Neural progenitor cell (in vitro differentiated cells): ENCODE measurements around the gene RPGR. TPM values are rescaled to one million over a fixed set of nuclear protein-coding genes. Genes with fewer than 3 reads are reported as not detected.

ENCODE experiments used
- DNase-seq: peaks from one replicate; pipeline ENCODE4 v3.0.0-alpha.2; 2016; ENCODE audit warnings: low spot score
- H2AFZ ChIP-seq: fragments of 200-600 bp; sonication (generic); replicated peaks from 2 replicates; pipeline ENCODE4 v1.6.1; 2016; ENCODE audit warnings: antibody characterized with exemption
- H3F3A ChIP-seq: fragments of 200-600 bp; sonication (generic); 2 replicates; pipeline ENCODE4 v1.6.1; 2016; ENCODE audit warnings: antibody characterized with exemption, low read depth
- H3K27ac ChIP-seq: fragments of 200-600 bp; sonication (generic); 2 replicates; pipeline ENCODE4 v1.5.1; 2016; ENCODE audit warnings: mild to moderate bottlenecking
- H3K27me3 ChIP-seq: fragments of 200-600 bp; sonication (generic); 2 replicates; pipeline ENCODE4 v1.6.1; 2016; ENCODE audit warnings: mild to moderate bottlenecking, moderate library complexity
- H3K36me3 ChIP-seq: fragments of 200-600 bp; sonication (generic); 2 replicates; pipeline ENCODE4 v1.5.1; 2016
- H3K4me1 ChIP-seq: fragments of 200-600 bp; sonication (generic); 2 replicates; pipeline ENCODE4 v1.6.1; 2016; ENCODE audit warnings: mixed run types
- H3K4me2 ChIP-seq: fragments of 200-600 bp; sonication (generic); 2 replicates; pipeline ENCODE4 v1.6.1; 2016
- H3K4me3 ChIP-seq: fragments of 200-600 bp; sonication (generic); 2 replicates; pipeline ENCODE4 v1.5.1; 2016
- H3K79me2 ChIP-seq: fragments of 200-600 bp; sonication (generic); 2 replicates; pipeline ENCODE4 v1.6.1; 2016; ENCODE audit warnings: low read depth
- H3K9ac ChIP-seq: fragments of 200-600 bp; sonication (generic); 2 replicates; pipeline ENCODE4 v1.6.1; 2016
- H3K9me3 ChIP-seq: fragments of 200-600 bp; sonication (generic); 2 replicates; pipeline ENCODE4 v1.5.1; 2016; ENCODE audit warnings: low read depth
- H4K20me1 ChIP-seq: fragments of 200-600 bp; sonication (generic); 2 replicates; pipeline ENCODE4 v1.6.1; 2016; ENCODE audit warnings: low read depth
- H3K27ac Mint-ChIP-seq: 3 replicates; pipeline ENCODE4 v1.8.0; 2021; ENCODE audit warnings: mixed read lengths
- H3K27me3 Mint-ChIP-seq: 2 replicates; pipeline ENCODE4 v1.8.0; 2022; ENCODE audit warnings: low read depth, mild to moderate bottlenecking, inconsistent platforms, moderate library complexity, mixed read lengths; ENCODE audit not compliant: insufficient read depth
- H3K36me3 Mint-ChIP-seq: 3 replicates; pipeline ENCODE4 v1.8.0; 2021; ENCODE audit warnings: mixed read lengths
- H3K4me1 Mint-ChIP-seq: 3 replicates; pipeline ENCODE4 v1.8.0; 2021; ENCODE audit warnings: mixed read lengths
- H3K4me3 Mint-ChIP-seq: 3 replicates; pipeline ENCODE4 v1.8.0; 2021; ENCODE audit warnings: mild to moderate bottlenecking, moderate library complexity, mixed read lengths
- H3K9me3 Mint-ChIP-seq: 3 replicates; pipeline ENCODE4 v1.8.0; 2020; ENCODE audit warnings: mixed read lengths
- EZH2 ChIP-seq: fragments of 200-600 bp; sonication (generic); IDR thresholded peaks from 2 replicates; pipeline ENCODE4 v1.6.1; 2017; ENCODE audit warnings: antibody characterized with exemption, mild to moderate bottlenecking, moderate library complexity
- EZH2phosphoT487 ChIP-seq: fragments of 200-600 bp; sonication (generic); IDR thresholded peaks from 2 replicates; pipeline ENCODE4 v1.6.1; 2017; ENCODE audit warnings: antibody characterized with exemption
- total RNA-seq: library from RNA; depleted of rRNA; stranded (reverse); fragments of >200 nt; gene quantifications from 2 replicates; pipeline ENCODE4 v1.2.3, GENCODE V29; 2015; ENCODE audit warnings: low replicate concordance
- TF ChIP-seq, protein P1 (sequence below): fragments of 200-600 bp; sonication (generic); IDR thresholded peaks from 2 replicates; pipeline ENCODE4 v1.5.1; 2017; ENCODE audit warnings: antibody characterized with exemption, mild to moderate bottlenecking

Gene RPGR
- total RNA-seq, 1 donor from 2014 or later: 17.4 TPM

DNA sequence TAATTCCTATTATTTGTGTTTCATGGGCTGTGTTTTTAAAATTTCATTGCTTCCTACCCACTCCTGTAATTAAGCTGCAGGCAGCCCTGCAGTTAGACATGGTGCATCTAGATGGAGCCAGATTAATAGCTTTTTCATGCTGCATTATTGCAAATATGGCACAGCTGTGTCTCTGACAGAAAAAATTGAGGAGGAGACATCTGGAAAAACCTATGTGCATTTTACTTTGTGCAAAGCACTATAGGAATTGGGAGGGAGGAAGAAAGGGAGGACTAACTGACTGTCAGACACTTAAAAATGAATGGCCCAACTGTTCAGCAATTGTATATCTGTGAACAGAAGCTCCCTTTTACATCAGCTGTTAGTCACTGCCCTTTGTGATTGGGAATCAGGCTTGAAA is 8.1 kb upstream of the RPGR start:
- Histone ChIP-seq H3K27me3 (no peaks in the 10 kb centered on the region), H3K4me3 (no peak overlapping the region), H3F3A (no peaks in the 10 kb centered on the region), H3K9me3 (no peaks in the 10 kb centered on the region), H3K9ac (no peak overlapping the region), H3K27ac (no peak overlapping the region), H3K36me3 (no peaks in the 10 kb centered on the region), H2AFZ (no peak overlapping the region), H4K20me1 (no peaks in the 10 kb centered on the region), H3K4me2 (no peak overlapping the region), H3K4me1 (no peaks in the 10 kb centered on the region), H3K79me2 (no peaks in the 10 kb centered on the region)
- TF ChIP-seq, protein P1, sequence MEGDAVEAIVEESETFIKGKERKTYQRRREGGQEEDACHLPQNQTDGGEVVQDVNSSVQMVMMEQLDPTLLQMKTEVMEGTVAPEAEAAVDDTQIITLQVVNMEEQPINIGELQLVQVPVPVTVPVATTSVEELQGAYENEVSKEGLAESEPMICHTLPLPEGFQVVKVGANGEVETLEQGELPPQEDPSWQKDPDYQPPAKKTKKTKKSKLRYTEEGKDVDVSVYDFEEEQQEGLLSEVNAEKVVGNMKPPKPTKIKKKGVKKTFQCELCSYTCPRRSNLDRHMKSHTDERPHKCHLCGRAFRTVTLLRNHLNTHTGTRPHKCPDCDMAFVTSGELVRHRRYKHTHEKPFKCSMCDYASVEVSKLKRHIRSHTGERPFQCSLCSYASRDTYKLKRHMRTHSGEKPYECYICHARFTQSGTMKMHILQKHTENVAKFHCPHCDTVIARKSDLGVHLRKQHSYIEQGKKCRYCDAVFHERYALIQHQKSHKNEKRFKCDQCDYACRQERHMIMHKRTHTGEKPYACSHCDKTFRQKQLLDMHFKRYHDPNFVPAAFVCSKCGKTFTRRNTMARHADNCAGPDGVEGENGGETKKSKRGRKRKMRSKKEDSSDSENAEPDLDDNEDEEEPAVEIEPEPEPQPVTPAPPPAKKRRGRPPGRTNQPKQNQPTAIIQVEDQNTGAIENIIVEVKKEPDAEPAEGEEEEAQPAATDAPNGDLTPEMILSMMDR: no peak
- TF ChIP-seq EZH2phosphoT487 (no peak), EZH2 (no peak)
- no peaks in the 10 kb centered on the region for H3K36me3 Mint-ChIP-seq
- no peak for DNase-seq
- no peaks in the 10 kb centered on the region for H3K9me3 Mint-ChIP-seq
- no peak overlapping the region for H3K4me3 Mint-ChIP-seq
- H3K4me1 Mint-ChIP-seq: no peaks in the 10 kb centered on the region
- H3K27me3 Mint-ChIP-seq: no peaks in the 10 kb centered on the region
- H3K27ac Mint-ChIP-seq: no peak overlapping the region

DNA sequence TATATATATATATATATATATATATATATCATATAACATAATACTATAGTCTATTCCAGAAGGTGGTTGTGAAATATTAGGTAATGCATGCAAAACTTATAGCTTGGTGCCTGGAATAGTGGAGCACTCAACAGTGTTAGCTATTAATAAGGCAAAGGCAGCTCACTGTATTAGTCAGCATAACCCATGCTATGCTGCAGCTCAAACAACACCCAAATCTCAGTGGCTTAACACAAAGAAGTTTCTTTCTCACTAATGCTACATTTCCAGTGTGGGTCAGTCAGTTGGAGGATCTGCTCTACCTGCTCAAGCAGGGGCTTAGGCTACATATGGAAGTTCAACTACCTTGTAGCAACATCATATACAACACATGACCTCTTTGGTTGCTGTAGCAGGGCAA is 5.2 kb upstream of the RPGR start:
- Mint-ChIP-seq H3K27me3 (no peaks in the 10 kb centered on the region), H3K27ac (no peak overlapping the region), H3K4me3 (no peak overlapping the region), H3K4me1 (no peaks in the 10 kb centered on the region), H3K9me3 (no peaks in the 10 kb centered on the region), H3K36me3 (no peaks in the 10 kb centered on the region)
- Histone ChIP-seq H3K9ac (no peak overlapping the region), H3K79me2 (no peaks in the 10 kb centered on the region), H2AFZ (no peak overlapping the region), H3K36me3 (no peaks in the 10 kb centered on the region), H3K4me3 (no peak overlapping the region), H3K4me1 (no peaks in the 10 kb centered on the region), H3K27ac (no peak overlapping the region), H3K27me3 (no peaks in the 10 kb centered on the region), H3K4me2 (no peak overlapping the region), H4K20me1 (no peaks in the 10 kb centered on the region), H3K9me3 (no peaks in the 10 kb centered on the region), H3F3A (no peaks in the 10 kb centered on the region)
- no peak for DNase-seq
- TF ChIP-seq, protein P1: no peak
- TF ChIP-seq EZH2: no peak

DNA sequence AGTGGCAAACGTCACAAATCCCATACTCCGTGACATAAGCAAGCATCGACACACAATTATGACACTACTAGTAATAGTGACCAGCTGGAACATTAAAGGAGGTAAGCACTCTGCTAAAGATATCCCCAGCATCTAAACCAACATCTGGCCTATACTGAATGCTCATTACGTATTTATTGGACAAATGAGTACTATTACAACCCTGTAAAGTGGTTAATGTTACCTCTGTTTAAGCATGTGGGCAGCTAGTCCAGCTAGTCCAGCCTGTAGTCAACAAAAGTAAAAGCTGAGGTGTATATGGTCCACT is 419 bp upstream of the RPGR start:
- H3K36me3 Mint-ChIP-seq: no peaks in the 10 kb centered on the region
- no peak overlapping the region for H3K27ac ChIP-seq
- no peaks in the 10 kb centered on the region for H3K9me3 ChIP-seq
- H3K27me3 ChIP-seq: no peaks in the 10 kb centered on the region
- DNase-seq: no peak
- no peaks in the 10 kb centered on the region for H3K27me3 Mint-ChIP-seq
- TF ChIP-seq EZH2 (no peak), EZH2phosphoT487 (no peak)
- TF ChIP-seq, protein P1: no peak
- H3K4me1 Mint-ChIP-seq: peaks cover 6% of the 10 kb centered on the region
- no peaks in the 10 kb centered on the region for H4K20me1 ChIP-seq
- H3K4me1 ChIP-seq: no peaks in the 10 kb centered on the region
- no peak overlapping the region for H3K4me3 ChIP-seq
- peaks cover 4% of the 10 kb centered on the region for H3K9me3 Mint-ChIP-seq
- no peak overlapping the region for H3K4me2 ChIP-seq
- H3K9ac ChIP-seq: no peak overlapping the region
- H3K4me3 Mint-ChIP-seq: peak overlapping the region; percentile 88
- no peaks in the 10 kb centered on the region for H3K36me3 ChIP-seq
- no peaks in the 10 kb centered on the region for H3F3A ChIP-seq
- H3K27ac Mint-ChIP-seq: no peak overlapping the region
- no peaks in the 10 kb centered on the region for H3K79me2 ChIP-seq
- no peak overlapping the region for H2AFZ ChIP-seq

DNA sequence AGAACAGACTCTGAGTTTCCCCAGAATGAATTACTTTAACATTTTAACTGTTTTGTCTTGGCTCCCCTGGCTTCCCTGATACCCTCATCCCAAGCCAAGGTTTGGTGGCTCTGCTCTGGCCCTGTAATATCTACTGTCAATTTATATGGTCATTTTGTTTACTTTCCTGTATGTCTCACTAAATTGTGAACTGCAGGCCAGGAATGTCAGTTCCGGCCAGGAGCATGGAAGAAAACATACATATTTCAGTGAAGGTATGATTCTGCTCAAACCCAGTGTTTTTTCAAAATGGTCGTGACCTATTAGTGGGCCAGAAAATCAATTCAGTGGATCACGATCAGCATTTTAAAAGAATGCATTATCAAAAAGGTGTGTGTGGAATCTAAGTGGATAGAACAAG is 1.2 kb downstream of the RPGR start:
- H3K9ac ChIP-seq: no peak overlapping the region
- no peak for DNase-seq
- Mint-ChIP-seq H3K4me1 (peaks cover 6% of the 10 kb centered on the region), H3K9me3 (peaks cover 4% of the 10 kb centered on the region), H3K27ac (no peak overlapping the region), H3K4me3 (peak overlapping the region; percentile 88), H3K27me3 (no peaks in the 10 kb centered on the region), H3K36me3 (no peaks in the 10 kb centered on the region)
- no peaks in the 10 kb centered on the region for H3K79me2 ChIP-seq
- no peak overlapping the region for H2AFZ ChIP-seq
- H3F3A ChIP-seq: no peaks in the 10 kb centered on the region
- TF ChIP-seq EZH2phosphoT487 (no peak), EZH2 (no peak)
- TF ChIP-seq, protein P1: no peak
- peak overlapping the region; percentile 56 for H3K4me2 ChIP-seq
- no peaks in the 10 kb centered on the region for H3K4me1 ChIP-seq
- no peaks in the 10 kb centered on the region for H3K9me3 ChIP-seq
- H4K20me1 ChIP-seq: no peaks in the 10 kb centered on the region
- no peaks in the 10 kb centered on the region for H3K36me3 ChIP-seq
- no peak overlapping the region for H3K27ac ChIP-seq
- peak overlapping the region; percentile 72 for H3K4me3 ChIP-seq
- H3K27me3 ChIP-seq: no peaks in the 10 kb centered on the region
